Smooth muscle cell of the brain vasculature (primary cell): ENCODE measurements around the gene IVD.
"Not testable (repeated sequence)": the region's sequence is repeated elsewhere in the genome, so short reads cannot be mapped to it uniquely, and the experiment has no call there.

Source experiments
- DNase-seq: peaks from one replicate; pipeline ENCODE4 v3.0.0-alpha.2; 2012; ENCODE audit warnings: low read depth, low spot score

IVD gene

DNA sequence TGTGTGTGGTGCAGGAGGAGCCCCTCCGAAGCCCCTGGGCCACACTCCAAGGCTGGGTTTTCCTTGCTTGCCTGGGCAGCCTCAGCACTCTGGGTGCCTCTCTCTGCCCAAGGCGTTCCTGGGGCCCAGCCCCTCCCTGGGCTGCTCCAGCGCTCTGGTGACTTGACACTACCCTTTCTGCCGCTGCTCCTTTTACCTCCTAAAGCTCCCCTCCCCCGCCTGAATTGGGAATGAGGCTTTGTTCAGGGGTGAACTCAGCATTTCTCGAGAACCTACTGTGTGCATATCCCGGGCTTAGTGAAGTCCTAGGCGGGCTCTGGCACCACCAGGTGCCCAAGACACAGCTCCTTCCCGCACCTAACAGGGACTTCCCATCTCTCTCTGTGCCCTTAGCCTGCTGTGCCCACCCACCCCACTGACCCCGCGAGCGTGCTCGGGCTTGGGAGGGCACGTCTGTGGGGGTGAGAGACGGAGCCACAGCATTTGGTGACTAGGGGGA, 33.9 kb downstream of the IVD start:
- no peak for DNase-seq

DNA sequence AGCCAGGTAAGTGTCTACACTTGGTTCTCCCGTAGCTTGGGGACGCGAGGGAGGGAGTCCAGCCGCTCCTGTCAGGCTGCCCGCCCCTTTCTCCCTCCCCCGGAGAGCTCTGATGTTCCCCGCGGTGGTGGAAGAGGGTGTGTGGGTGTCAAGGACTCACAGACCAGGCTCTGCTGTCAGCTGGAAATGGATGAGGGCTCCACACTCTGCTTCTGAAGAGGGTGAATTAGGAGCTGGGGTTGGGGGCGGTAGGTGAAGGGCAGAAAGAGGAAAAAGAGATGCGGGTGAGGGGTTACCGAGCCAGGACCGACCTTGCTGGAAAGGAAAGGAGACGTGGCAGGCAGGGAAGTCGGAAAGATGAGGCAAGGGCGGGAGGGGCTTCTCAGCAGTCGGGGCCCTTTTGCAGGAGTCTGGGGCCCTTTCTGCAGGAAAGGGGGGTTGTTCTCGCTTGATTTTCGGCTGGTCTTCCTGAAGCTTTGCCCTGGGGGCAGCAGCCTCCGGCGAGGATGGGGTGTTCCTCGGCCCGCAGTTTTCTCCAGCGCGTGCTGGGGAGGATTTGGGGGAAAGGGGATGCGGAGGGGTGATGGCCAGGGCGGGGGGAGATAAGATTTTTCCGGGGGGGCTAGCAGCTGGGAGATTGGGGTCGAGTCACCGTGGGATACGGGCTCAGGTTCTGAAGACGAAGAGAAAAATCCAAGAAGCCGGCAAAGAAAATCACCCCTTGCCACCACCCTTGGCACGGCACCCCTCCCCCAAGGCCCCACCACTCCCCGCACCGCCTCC, 34.6 kb downstream of the IVD start:
- DNase-seq: no peak

DNA sequence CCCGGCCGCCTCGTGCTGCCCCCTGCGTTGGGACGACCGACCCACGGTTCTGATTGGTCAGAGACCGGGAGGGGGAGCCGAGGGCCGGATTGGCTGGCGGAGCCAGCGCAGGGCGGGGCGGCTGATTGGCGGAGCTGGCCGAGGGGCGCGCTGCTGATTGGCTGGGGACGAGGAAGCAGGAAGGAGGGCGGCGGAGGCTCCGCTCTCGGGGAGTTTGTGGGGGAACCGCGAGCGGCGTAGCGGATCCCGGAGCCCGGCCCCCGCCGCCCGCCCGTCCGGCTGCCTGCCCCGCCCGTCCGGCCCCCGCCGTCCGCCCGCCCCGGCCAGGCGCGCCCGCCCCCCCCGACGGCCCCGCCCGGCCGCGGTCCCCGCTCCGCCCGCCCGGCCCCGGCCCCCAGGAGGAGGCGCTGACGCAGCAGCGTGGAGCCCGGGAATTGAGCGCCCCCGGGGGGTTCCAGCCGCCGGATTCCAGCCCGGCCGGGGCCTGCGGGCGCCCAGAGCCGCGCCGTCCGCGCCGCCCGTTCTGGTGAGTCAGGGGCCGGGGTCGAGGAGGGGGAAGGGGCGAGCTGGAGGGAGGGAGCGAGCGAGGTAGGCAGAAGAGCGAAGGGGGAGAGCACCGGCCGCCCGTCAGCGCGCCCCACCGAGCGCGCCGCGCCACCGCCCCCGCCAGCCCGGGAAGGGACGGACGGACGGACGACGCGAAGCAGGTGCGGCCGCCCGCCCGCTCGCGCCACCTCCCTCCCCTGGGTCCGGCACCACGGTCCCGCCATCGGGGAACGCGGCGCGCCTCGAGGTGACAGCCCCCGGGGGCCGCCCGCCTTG, 35.4 kb downstream of the IVD start, which contains the start of gene BAHD1:
BAHD1 (plus strand) TSS at position 211 of the 822 bp plus-strand sequence. CDS start 17,512 bp downstream, outside the sequence.
- DNase-seq: peak; percentile 80

DNA sequence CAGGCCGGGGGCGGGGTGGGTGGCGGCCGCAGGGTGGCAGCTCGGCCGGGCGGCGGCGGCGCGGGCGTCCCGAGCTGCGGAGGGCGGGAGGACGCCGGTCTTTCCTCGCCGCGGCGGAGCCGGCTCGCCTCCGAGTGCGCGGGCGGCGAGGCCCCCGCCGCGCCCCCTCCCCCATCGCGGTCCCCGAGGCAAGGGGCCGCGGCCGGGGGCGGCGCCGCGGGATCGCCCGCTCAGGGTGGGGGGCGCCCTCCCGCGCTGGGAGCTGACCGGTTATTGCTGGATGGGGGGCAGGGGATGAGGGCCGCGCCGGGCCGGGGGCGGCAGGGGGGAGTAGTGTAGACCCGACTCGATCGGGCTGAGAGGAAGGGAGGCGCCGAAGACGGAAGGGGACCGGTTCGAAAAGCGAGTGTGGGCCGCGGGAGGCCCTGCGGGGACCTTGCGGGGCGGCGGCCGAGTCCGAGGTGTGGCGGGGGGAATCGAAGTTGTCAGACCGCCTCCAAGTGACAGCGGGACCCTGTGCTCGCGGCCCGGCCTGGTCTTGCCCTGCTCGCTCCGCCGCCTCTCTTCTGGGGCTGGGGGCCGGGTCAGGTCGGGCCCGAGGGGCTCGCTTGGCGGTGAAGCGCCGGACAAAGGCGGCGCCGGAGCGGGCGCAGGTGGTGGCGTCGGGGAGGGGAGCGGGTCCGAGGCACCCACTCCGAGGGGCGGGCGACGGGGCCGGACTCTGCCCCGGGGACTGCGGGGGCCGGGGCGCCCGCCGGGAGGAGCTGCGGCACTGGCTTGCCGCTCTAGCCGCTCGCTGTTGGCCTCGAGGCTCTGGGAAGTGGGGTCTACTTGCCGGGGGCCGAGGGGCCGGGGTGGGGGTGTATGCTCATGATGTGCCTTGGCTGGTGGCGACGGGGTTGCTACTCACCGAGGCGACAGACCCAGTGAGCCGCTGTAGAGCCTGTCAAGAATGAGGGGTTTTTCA, 36.3 kb downstream of the IVD start:
- DNase-seq: no peak

DNA sequence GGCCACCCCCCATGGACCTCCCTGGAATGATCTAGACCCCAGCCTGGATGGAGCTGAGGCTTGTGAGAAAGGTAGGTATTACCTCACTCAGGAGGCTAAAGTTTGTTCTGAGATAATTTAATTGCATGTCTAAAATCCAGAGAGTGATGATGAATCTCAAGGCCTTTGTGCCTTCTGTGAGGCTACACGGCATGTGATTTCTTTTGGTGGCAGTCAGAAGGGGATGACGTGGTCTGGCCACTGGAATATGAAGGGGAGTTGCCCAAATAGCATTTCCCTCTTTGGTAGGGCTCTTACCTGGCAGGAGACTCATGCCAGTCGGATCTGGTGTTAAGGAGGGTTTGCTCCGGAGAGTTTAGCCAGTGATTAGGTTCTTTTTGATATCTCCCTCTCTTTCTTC, 37.7 kb downstream of the IVD start:
- no peak for DNase-seq

DNA sequence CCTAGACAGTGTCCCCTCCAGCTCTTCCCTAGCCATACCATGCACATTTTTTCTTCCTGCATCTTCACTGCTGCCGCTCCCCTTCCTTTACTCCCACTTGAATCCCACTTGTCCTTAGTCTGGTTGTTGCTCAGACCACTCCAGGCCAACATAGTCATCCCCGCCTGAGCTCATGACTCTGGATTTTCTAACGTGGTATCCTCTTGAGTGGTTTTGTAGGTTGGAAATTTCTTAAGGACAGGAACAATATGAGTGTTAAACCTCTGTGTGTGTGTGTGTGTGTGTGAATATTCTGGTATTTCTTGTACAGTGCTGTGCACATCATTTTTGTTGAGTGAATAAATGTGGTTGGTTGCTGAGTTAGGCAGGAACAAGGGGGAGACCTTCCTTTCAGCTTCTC, 38.3 kb downstream of the IVD start:
- DNase-seq: no peak

DNA sequence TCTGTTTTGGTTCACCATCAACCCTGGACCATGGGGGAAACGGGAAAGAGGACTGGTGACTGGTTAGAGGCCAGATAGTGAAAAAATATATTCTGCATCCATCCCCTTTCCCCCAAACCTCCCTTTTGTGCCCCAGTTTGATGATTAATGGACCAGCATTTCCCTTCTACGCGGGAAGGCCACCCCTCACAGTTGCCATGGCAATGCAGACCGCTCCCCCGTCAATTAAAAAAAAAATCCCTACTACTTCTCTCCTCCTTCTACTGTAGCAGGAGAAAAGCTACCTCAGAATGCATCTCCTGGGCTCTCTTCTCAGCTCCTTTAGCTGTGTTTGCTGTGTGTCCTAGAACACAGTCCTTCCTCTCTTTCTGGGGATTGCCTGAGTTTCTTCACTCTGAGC, 39.1 kb downstream of the IVD start:
- DNase-seq: no peak

DNA sequence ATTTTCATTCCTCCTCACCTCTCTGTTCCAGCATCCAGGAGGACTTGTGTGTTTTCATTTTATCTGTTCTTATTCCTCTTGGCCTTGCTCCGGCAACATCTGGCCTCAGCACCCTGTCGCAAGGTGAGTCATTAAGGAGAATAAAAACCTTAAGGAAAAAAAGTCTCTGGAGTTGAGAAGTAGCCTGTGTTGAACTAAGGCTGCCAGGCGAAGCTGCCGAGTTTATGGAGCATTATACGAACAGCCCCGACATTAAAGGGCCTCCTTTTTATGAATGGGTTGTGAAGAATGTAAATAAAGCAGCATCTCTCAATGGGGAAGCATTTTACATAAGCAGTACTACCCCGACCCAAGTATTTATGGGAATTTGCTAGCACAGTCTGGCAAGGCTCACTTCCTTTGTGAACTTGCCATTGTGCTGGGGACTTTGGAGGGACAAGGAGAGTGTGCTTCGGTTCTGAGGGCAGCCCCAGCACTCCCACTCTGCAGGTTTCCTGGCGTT, 39.9 kb downstream of the IVD start:
- DNase-seq: no peak

DNA sequence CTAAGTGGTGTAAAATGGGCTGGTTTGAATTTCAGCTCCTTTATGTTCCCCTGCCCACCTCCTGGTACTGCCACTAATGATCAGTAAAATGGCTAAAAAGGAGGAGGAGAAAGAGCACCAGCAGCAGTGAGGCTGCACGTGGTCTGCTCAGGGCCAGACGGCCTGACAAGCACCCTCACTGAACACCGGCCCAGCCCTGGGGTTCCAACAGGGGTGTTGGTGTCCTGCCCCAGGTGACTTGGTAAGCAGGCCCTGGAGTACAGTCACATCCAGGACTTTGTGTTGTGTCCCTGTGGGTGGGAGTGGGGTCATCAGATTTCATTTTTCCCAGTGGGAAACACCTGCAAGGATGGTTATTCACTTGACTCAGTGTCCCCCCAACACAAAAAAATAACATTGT, 40.5 kb downstream of the IVD start:
- DNase-seq: no peak

DNA sequence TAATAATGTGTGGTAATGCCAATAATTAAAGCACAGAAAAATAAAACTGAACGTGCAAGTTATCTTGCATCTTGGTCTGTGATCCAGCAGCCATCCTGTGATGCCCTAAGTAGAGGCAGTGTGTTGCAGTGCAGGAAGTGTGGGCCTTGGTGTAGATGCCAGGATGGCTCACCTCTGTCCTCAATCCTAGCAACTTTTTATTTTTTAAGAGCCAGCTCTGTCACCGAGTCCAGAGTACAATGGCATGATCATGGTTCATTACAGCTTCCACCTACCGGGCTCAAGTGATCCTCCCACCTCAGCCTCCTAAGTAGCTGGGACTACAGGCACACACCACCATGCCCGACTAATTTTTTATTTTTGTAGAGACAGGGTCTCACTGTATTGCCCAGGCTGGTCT, 42.8 kb downstream of the IVD start:
- no peak for DNase-seq

DNA sequence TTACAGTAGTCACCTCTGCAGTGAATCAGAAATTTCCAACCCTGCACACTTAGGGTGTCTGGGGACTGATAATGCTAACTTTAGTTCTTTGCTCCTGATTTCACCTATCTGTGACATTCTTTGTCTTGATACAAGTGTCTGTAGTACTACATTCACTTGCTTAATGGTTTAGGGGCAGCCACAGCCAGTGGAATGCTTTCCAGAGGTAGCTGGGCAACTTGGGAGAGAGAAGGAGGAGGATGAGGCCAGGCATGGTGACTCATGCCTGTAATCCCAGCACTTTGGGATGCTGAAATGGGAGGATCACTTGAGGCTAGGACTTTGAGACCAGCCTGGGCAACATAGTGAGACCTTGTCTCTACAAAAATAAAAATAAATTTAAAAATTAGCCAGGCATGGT, 43.7 kb downstream of the IVD start:
- no peak for DNase-seq

DNA sequence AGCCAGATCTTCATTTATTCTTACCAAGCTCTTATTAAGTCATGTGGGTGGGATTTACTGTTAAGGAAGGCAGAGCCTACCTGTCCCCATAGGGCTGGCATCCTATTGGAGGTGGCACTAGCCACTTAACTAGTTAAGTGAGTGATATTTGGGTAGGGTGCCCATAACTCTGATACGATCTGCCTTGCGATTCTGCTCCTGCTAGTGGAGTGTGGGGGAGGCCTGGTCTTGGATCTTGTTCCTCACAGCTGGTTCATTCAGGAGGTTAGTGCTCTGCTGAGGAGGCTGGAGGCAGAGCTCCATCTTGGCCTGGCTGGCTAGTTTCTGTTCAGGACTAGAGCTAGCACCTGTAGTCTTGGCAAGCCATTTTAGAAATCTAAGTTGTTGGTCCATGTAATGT, 44.5 kb downstream of the IVD start:
- no peak for DNase-seq

DNA sequence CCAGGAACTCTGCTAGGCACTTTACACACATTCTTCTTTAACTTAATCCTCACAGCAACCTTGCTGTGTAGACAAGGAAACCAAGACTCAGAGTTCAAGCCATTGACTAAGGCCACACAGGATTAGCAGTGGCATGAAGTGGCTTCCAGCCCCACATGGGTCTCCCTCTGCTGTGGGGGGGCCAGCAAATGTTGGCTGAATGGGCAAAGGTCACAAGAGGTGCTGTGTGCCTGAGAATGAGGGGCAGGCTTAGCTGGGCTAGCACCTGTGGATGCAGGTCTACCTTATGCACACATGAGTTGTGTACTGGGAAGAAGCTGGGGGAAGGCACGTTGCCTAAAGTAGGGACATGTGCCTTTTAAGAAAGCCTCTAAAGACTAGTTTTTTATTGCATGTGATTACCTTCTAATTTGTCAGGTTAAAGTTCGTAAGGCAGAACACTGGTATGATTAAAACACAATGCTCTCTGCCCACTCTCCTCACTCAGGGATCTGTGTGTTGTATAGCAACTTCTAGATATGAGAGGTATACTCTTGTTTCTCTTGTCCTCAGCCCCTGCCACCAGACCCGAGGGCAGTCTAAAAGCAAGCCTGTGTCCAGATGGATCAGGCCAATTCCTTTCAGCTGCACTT, 46.0 kb downstream of the IVD start:
- DNase-seq: no peak

DNA sequence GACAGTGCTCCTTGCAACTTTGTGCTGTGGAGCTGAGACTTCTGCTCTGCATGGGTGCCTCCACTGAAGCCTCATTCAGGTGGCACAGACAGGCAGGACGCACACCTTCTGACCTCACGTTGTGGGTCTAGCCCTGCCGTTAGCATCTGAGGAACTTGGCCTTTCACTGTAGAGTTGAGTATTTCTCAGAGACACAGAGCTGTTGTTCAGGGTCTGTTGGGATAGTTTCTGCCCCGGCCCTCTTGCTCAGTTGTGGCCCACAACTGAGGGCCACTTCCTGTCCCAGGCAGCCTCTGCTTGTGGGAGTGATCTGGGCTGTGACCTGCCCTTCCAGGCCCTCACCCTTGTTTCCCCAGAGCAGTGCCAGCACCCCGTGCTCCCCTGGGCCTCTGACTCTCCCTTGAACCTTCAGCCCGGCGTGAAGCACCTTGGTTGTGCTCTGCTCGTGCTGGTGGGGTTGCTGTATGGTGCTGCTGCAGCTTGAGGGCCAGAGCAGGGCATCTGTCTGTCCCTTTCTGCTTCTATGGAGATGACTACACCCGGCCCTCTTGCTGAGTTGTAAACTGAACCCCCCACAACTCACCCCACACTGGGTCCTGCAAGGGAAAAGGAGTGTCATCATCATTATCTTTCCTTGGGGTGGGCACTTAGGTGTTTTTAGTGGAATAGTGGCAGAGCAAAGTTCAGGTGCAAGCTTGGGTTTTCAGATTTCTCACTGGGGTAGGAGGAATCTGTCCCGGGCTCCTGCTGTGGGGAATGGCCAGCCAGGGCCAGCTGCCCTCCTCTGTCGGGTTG, 46.9 kb downstream of the IVD start:
- no peak for DNase-seq

DNA sequence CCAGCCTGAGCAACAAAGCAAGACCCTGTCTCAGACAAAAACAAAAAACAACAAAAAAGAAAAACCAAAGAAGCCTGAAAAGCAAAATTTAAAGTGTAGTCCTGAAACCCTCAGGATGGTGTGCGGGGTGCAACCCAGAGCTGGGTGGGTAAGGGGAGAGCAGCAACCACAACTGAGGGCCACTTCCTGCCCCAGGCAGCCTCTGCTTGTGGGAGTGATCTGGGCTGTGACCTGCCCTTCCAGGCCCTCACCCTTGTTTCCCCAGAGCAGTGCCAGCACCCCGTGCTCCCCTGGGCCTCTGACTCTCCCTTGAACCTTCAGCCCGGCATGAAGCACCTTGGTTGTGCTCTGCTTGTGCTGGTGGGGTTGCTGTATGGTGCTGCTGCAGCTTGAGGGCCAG, 48.3 kb downstream of the IVD start:
- DNase-seq: not testable (repeated sequence)

DNA sequence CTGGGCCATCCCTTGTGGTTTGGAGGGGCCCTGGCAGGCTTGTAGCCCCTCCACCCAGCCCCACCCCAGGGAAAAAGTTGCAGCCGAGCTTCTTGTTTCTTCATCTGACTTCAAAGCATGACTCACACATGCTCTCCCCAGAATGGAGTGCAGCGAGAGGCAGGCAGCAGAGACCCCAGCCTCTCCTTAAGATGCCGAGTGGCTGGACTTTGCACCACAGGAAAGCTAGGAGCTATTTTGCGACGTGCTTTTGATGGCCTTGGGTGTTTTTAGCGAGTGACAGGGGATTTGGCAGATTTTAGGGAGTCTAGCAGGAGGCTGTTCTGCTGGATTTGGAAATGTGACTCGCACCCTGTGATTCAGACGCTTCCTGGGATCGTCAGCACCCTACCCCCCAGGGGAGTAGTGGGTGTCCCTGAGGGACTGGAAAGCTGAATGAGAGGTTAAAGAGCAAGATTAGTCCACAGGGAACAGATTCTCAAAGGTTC, 49.4 kb downstream of the IVD start:
- DNase-seq: no peak

DNA sequence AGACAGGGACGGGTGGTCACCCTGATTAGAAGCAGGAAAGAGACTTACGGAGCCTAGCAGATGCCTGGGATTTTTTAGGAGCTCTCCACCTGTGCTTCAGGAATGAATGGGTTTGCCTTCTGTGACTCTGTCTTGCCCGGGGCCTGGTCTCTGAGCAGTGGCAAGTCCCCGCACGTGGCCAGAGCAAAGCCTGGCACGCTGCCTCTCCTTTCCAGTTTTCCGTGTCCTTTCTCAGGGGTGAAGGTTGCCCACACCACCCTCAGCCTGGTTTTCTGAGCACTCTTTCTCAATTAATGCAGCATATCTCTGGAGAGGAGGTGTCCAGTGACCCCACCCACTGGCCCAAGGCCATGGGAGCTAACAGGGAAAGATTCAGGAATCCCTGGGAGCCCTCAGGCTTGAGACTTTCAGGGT, 50.7 kb downstream of the IVD start:
- no peak for DNase-seq

DNA sequence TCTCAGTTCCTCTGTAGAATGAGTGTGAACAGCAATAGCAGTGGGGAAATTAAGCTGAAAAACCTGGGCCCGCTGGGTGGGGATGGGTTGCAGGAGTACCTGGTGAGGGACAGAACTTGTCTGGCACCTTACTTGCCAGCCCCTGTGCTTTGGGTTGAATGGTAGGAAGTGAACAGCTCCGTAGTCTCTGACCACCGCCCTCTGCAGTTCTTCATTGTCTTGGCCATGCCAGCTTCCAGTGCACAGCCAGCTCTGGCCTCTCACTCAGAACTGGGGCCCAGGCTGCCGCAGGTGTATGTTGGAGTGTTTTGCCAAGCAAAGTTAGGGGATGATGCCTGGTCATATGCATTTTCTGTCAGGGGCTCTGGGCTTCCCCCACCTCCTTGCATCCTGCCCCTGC, 51.1 kb downstream of the IVD start:
- DNase-seq: no peak

DNA sequence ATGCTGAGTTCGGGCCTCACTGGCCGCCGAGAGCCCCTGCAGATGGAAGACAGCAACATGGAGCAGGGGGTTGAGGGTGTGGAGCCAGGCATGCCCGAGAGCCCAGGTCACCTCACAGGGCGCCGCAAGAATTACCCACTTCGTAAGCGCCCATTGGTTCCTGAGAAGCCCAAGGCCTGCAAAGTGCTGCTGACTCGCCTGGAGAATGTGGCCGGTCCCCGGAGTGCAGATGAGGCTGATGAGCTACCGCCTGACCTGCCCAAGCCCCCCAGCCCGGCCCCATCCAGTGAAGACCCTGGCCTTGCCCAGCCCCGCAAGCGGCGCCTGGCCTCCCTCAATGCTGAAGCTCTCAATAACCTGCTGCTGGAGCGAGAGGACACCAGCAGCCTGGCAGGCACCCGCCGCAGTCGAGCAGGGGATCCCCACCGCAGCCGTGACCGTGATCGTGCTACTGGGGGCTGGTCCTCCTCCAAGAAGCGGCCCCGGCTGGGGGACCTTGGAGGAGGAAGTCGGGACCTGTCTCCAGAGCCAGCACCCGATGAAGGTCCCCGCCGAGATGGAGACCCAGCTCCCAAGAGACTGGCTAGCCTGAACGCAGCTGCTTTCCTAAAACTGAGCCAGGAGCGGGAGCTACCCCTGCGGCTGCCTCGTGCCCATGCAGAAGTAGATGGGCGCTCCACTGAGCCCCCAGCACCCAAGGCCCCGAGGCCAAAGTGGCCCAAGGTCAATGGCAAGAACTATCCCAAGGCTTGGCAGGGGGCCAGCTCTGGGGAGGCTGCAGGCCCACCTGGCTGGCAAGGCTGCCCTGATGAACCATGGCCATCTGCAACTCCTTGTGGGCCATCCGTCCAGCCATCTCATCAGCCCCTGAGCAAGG, 53.1 kb downstream of the IVD start:
- no peak for DNase-seq
